ENCODE data around the gene HSP90B1. TPM values are rescaled to one million over a fixed set of nuclear protein-coding genes. Genes with fewer than 3 reads are reported as not detected.

The HSP90B1 gene
- total and polyA plus RNA-seq, 2 of the 13 experiments (the other 11 are each of a cell fraction or from before 2014, with no cell fraction given) = 800 to 954 TPM

DNA sequence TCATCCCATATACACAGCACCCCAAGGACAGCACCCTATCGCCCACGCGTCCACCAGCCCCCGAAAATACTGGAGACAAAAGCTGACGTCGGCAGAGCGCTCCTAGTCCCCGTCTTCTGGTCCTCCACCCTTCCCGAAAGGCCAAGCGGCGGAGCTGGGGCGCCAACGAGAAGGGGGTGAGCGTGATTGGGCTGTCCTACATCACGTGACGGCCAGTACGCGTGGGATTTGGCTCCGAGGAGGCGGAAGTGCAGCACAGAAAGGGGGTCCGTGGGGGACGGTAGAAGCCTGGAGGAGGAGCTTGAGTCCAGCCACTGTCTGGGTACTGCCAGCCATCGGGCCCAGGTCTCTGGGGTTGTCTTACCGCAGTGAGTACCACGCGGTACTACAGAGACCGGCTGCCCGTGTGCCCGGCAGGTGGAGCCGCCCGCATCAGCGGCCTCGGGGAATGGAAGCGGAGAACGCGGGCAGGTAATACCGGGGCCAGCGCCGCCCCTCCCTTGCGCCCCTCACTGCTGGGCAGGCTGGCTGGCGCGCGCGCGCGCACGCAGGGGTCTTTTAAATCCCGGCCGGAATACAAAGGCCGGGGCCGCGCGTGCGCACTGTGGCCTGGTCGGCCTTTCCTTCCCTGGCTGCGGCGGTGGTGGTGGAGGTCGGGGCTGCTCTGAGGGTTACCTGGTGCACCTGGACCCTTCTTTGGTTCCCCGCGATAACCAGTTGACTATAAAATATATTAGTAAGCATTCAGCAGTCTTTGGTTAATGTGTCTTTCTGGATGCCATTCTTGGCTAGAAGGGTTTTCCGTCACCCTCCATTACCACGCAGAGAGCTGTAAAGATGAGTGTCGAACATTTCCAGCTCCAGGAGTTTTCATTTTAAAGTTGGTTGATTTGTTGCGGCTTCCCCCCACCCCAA lies 35.6 kb downstream of the HSP90B1 start, which contains the start of gene TDG (continued):
- TF ChIP-seq TMF1 (CRISPR knock-in tag; IDR thresholded peaks at IDR 0.05; ENCODE audit: low read depth) (peak; percentile 42; the same call in 1 of the 2 replicates), TBL1XR1 (IDR thresholded peaks at IDR 0.05; ENCODE audit: borderline replicate concordance, low read length, partially characterized antibody) (peak; percentile 63), ZSCAN12 (CRISPR knock-in tag; IDR thresholded peaks at IDR 0.05) (no peak), SATB2 (CRISPR knock-in tag; IDR thresholded peaks at IDR 0.05) (peak; percentile 89; the same call in 1 of the 2 replicates), ZNF572 (CRISPR knock-in tag; IDR thresholded peaks at IDR 0.05) (peak; percentile 32; the same call in 1 of the 2 replicates), ZNF441 (CRISPR knock-in tag; IDR thresholded peaks at IDR 0.05; ENCODE audit: borderline replicate concordance) (peak; percentile 82; the same call in 1 of the 2 replicates), TEAD3 (CRISPR knock-in tag; optimal IDR thresholded peaks at IDR 0.05; ENCODE audit: borderline replicate concordance) (peak; percentile 34), CBFB (CRISPR knock-in tag; IDR thresholded peaks at IDR 0.05) (peak; percentile 59), ARNT (IDR thresholded peaks at IDR 0.05) (no peak), SIN3B (IDR thresholded peaks at IDR 0.05; ENCODE audit: low read length) (peak; percentile 73; the same call in 1 of the 2 replicates)

DNA sequence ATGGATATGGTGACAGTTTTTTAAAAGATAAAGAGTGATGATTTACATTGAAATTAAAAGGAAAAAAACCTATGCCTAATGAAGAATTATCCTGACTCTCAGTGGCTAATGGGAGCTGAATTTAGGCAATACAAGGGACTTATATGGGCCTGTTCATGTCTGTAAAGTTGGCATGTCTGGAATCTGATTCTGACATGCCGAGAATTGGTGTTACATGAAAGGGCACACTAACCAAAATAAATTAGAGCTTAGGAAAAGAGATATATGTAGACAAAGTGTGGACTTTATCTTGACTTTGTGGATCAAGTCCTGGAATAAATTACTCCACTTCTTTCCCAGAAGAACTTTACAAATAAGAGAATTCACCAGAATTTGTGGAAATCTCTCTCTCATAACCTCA lies 36.5 kb downstream of the HSP90B1 start:
- in situ Hi-C loops (cut with HindIII; ENCODE audit: extremely low pct_ligation_motif_present, low pct_unique_long_range_greater_than_20kb) (no loop called here), intact Hi-C loops (cut with micrococcal nuclease; ENCODE audit: unreplicated experiment) (loop anchor here (10.0 kb wide), 1 partner anchor 168 kb away; the partner anchor contains the start of gene NFYB)
- H3K79me2 ChIP-seq (ENCODE audit: insufficient read depth, low read length) = peaks cover 75% of the 10 kb centered on the region
- ATAC-seq = no peak
- no peaks in the 10 kb centered on the region for H4K20me1 ChIP-seq (ENCODE audit: insufficient read depth, low read length)
- peak overlapping the region; percentile 68 to 98 (median 82) for H3K4me3 ChIP-seq (replicated peaks in 1 of 3; ENCODE audit: insufficient read depth in 1 of 3, low read depth in 2 of 3, low read length in 3 of 3)
- no peak overlapping the region for H2AFZ ChIP-seq (ENCODE audit: low read length)
- DNase-seq (ENCODE audit: low spot score) = no peak
- 6% methylated on average over 1 of the region's 1 CpG for WGBS (ENCODE audit: low lambda C conversion rate)
- H3K27me3 ChIP-seq (ENCODE audit: control insufficient read depth in 1 of 2, insufficient read depth in 2 of 2, low read length in 2 of 2) = no peaks in the 10 kb centered on the region; a peak in 1 of 5 replicates
- H3K36me3 ChIP-seq (replicated peaks in 1 of 2; ENCODE audit: control insufficient read depth in 1 of 2, insufficient read depth in 2 of 2, low read length in 2 of 2) = peaks cover 0 to 18% of the 10 kb centered on the region in 2 experiments; a peak in 1 of 5 replicates
- peak overlapping the region; percentile 91 for H3K9ac ChIP-seq (ENCODE audit: insufficient read depth, low read depth, low read length)
- peaks cover 57% of the 10 kb centered on the region for H3K4me1 ChIP-seq (ENCODE audit: insufficient read depth, low read length)
- ChIA-PET CTCF (ENCODE audit: low intra/inter-chr PET ratio, low total read pairs) (no interaction called here), POLR2A (interaction anchor here (1.7 to 3.6 kb wide), 6 partner anchors 10 to 171 kb away, joined by 8 to 118 read pairs (median 16); partner anchors contain the start of genes HSP90B1, NFYB and NT5DC3)
- BruUV-seq (replicated peaks) = no TSS peak
- FAIRE-seq = no peak
- peak overlapping the region; percentile 86 for H3K27ac ChIP-seq (ENCODE audit: extremely low read length, insufficient read depth, low read length)
- H3K9me3 ChIP-seq (ENCODE audit: low read length) = no peaks in the 10 kb centered on the region
- TF ChIP-seq ZNF510 (CRISPR knock-in tag; IDR thresholded peaks at IDR 0.05; ENCODE audit: low read depth) (0 out of 2 replicates have a peak, but pooled peaks have one; percentile 2), ZNF367 (CRISPR knock-in tag; IDR thresholded peaks at IDR 0.05; ENCODE audit: borderline replicate concordance) (no peak), ZNF570 (CRISPR knock-in tag; IDR thresholded peaks at IDR 0.05; ENCODE audit: borderline replicate concordance) (no peak)
- H3K4me2 ChIP-seq (ENCODE audit: low read depth, low read length) = peak overlapping the region; percentile 86
